H1 (cell line): ENCODE data around the gene MMP24. TPM values are rescaled to one million over a fixed set of nuclear protein-coding genes. Genes with fewer than 3 reads are reported as not detected.

Source experiments
- CTCF ChIA-PET: fragments of 300-600 bp; sonication (Branson Sonifier 250); formaldehyde crosslinking; loops from one replicate; lab custom pipeline; 2021; ENCODE audit not compliant: partially characterized antibody; lab: Charles Lee
- POLR2A ChIA-PET: fragments of 300-600 bp; sonication (Branson Sonifier 250); formaldehyde crosslinking; loops from one replicate; lab custom pipeline; 2021; ENCODE audit warnings: inconsistent platforms; ENCODE audit not compliant: partially characterized antibody; lab: Charles Lee
- DNase-seq, 2 experiments: peaks; one replicate each; pipeline versions ENCODE4 v3.0.0 to v3.0.0-alpha.2; 2010 to 2022; ENCODE audit warnings: low spot score in 2 of 2, low read depth in 1 of 2, mixed read lengths in 1 of 2
- FAIRE-seq: peaks from 2 replicates; lab custom pipeline; 2011; peaks lifted over from hg19 to GRCh38; lab: Jason Lieb, UNC
- H2AFZ ChIP-seq: 2 replicates; pipeline ENCODE4 v1.8.1; 2012; ENCODE audit warnings: low read length, inconsistent platforms
- H2AK5ac ChIP-seq: 2 replicates; pipeline ENCODE4 v1.6.1; 2013; ENCODE audit warnings: low read depth, low read length
- H2BK120ac ChIP-seq: replicated peaks from 2 replicates; pipeline ENCODE3; 2013; ENCODE audit warnings: low read depth, low read length, inconsistent platforms
- H2BK12ac ChIP-seq: 2 replicates; pipeline ENCODE4 v1.6.1; 2013; ENCODE audit warnings: low read depth, low read length
- H2BK15ac ChIP-seq: 2 replicates; pipeline ENCODE4 v1.6.1; 2013; ENCODE audit warnings: low read length
- H2BK20ac ChIP-seq: 2 replicates; pipeline ENCODE4 v1.6.1; 2013; ENCODE audit warnings: low read length
- H2BK5ac ChIP-seq: 2 replicates; pipeline ENCODE4 v1.6.1; 2013; ENCODE audit warnings: low read depth, low read length
- H3K14ac ChIP-seq: 2 replicates; pipeline ENCODE4 v1.6.1; 2013; ENCODE audit warnings: inconsistent platforms; ENCODE audit not compliant: insufficient read length
- H3K18ac ChIP-seq: 2 replicates; pipeline ENCODE4 v1.6.1; 2013; ENCODE audit warnings: low read length; ENCODE audit errors: extremely low read depth
- H3K23ac ChIP-seq: 2 replicates; pipeline ENCODE4 v1.6.1; 2013; ENCODE audit warnings: inconsistent platforms; ENCODE audit not compliant: insufficient read length
- H3K23me2 ChIP-seq: 2 replicates; pipeline ENCODE4 v1.6.1; 2013; ENCODE audit warnings: low read depth, low read length
- H3K27ac ChIP-seq: 2 replicates; pipeline ENCODE4 v1.6.1; 2011; ENCODE audit warnings: low read depth, low read length, inconsistent platforms
- H3K27me3 ChIP-seq, 4 experiments: replicated peaks in 1 of 4; 1 replicate in 1 of 4; 2 replicates in 3 of 4; pipeline versions ENCODE4 v1.6.1 to v1.8.1; 2011 to 2013; ENCODE audit warnings: low read length in 3 of 4, mild to moderate bottlenecking in 3 of 4, inconsistent platforms in 2 of 4, mixed read lengths in 2 of 4, moderate library complexity in 1 of 4; ENCODE audit not compliant: control insufficient read depth in 3 of 4, insufficient read depth in 3 of 4; ENCODE audit errors: extremely low read depth in 1 of 4
- H3K36me3 ChIP-seq, 4 experiments: 2 replicates each; pipeline versions ENCODE4 v1.6.1 to v1.8.1; 2011 to 2013; ENCODE audit warnings: mild to moderate bottlenecking in 4 of 4, low read length in 3 of 4, moderate library complexity in 2 of 4, control low read depth in 1 of 4, inconsistent platforms in 1 of 4; ENCODE audit not compliant: insufficient read depth in 4 of 4, control insufficient read depth in 2 of 4
- H3K4ac ChIP-seq: replicated peaks from 2 replicates; pipeline ENCODE3; 2013; ENCODE audit warnings: low read length, low read depth, mixed read lengths, inconsistent platforms; ENCODE audit not compliant: insufficient read length
- H3K4me1 ChIP-seq, 4 experiments: replicated peaks in 1 of 4; 1 replicate in 1 of 4; 2 replicates in 3 of 4; pipeline versions ENCODE4 v1.6.1 to v1.8.1; 2011 to 2013; ENCODE audit warnings: low read length in 3 of 4, inconsistent platforms in 2 of 4, mixed read lengths in 1 of 4; ENCODE audit not compliant: insufficient read depth in 4 of 4, control insufficient read depth in 3 of 4
- H3K4me2 ChIP-seq, 2 experiments: 2 replicates each; pipeline versions ENCODE4 v1.6.1 to v1.8.1; 2011 to 2013; ENCODE audit warnings: low read depth in 2 of 2, low read length in 2 of 2, control low read depth in 1 of 2, inconsistent platforms in 1 of 2, mild to moderate bottlenecking in 1 of 2; ENCODE audit not compliant: insufficient read depth in 1 of 2
- H3K4me3 ChIP-seq, 4 experiments: fragments of 200-600, 300-600 bp in 1 of 4; sonication (generic), shearing (Covaris generic), sonication (Bioruptor Twin) in 1 of 4; 2 replicates each; pipeline versions ENCODE4 v1.5.1 to v1.8.1; 2011 to 2016; ENCODE audit warnings: low read length in 4 of 4, low read depth in 3 of 4, control low read depth in 2 of 4, inconsistent platforms in 2 of 4, mild to moderate bottlenecking in 2 of 4, mixed read lengths in 1 of 4, moderate library complexity in 1 of 4; ENCODE audit not compliant: insufficient read depth in 2 of 4; ENCODE audit errors: extremely low read depth in 1 of 4
- H3K56ac ChIP-seq: replicated peaks from 2 replicates; pipeline ENCODE3; 2013; ENCODE audit warnings: low read depth, mild to moderate bottlenecking, mixed read lengths, low read length, inconsistent platforms; ENCODE audit not compliant: insufficient read length
- H3K79me1 ChIP-seq: 2 replicates; pipeline ENCODE4 v1.6.1; 2013; ENCODE audit warnings: low read depth, low read length, control low read depth
- H3K79me2 ChIP-seq, 2 experiments: 2 replicates each; pipeline versions ENCODE4 v1.6.1 to v1.8.1; 2012 to 2013; ENCODE audit warnings: low read length in 2 of 2, mild to moderate bottlenecking in 2 of 2, inconsistent platforms in 1 of 2; ENCODE audit not compliant: insufficient read depth in 2 of 2, control insufficient read depth in 1 of 2
- H3K9ac ChIP-seq, 4 experiments: replicated peaks in 1 of 4; 1 replicate in 1 of 4; 2 replicates in 3 of 4; pipeline versions ENCODE4 v1.6.1 to v1.8.1; 2011 to 2013; ENCODE audit warnings: low read depth in 3 of 4, low read length in 3 of 4, control low read depth in 2 of 4, mild to moderate bottlenecking in 2 of 4, moderate library complexity in 2 of 4, inconsistent platforms in 1 of 4; ENCODE audit errors: extremely low read depth in 1 of 4
- H3K9me3 ChIP-seq, 2 experiments: 2 replicates each; pipeline versions ENCODE4 v1.6.1 to v1.8.1; 2012 to 2013; ENCODE audit warnings: mild to moderate bottlenecking in 2 of 2, moderate library complexity in 2 of 2, control low read depth in 1 of 2, inconsistent platforms in 1 of 2, low read depth in 1 of 2, low read length in 1 of 2, mixed read lengths in 1 of 2; ENCODE audit not compliant: insufficient read depth in 2 of 2
- H4K20me1 ChIP-seq, 2 experiments: replicated peaks in 1 of 2; 2 replicates each; pipeline versions ENCODE3 to v1.8.1; 2011 to 2013; ENCODE audit warnings: inconsistent platforms in 2 of 2, low read length in 2 of 2, mild to moderate bottlenecking in 1 of 2; ENCODE audit not compliant: insufficient read depth in 2 of 2, control insufficient read depth in 1 of 2
- H4K5ac ChIP-seq: 2 replicates; pipeline ENCODE4 v1.6.1; 2013; ENCODE audit warnings: low read length, low read depth, mixed read lengths, inconsistent platforms; ENCODE audit not compliant: insufficient read length
- H4K8ac ChIP-seq: 2 replicates; pipeline ENCODE4 v1.8.0; 2013; ENCODE audit warnings: mild to moderate bottlenecking, moderate library complexity, low read length, inconsistent platforms; ENCODE audit not compliant: insufficient read depth; ENCODE audit errors: extremely low read depth
- H4K91ac ChIP-seq: replicated peaks from 2 replicates; pipeline ENCODE3; 2013; ENCODE audit warnings: low read length, mixed read lengths, inconsistent platforms; ENCODE audit not compliant: insufficient read length
- CBX8 ChIP-seq: fragments of 300-800, 300-1000 bp; sonication (generic); IDR thresholded peaks from 2 replicates; pipeline ENCODE4 v1.7.1; 2016; ENCODE audit warnings: low read depth, low read length, borderline replicate concordance
- GTF2F1 ChIP-seq: IDR thresholded peaks from 2 replicates; pipeline ENCODE4 v1.6.1; 2012; ENCODE audit warnings: low read depth, low read length, improper control_type of control experiment, borderline replicate concordance
- POU5F1 ChIP-seq: IDR thresholded peaks from 2 replicates; pipeline ENCODE4 v1.6.1; 2011; ENCODE audit warnings: low read depth, mild to moderate bottlenecking, low read length, moderate library complexity
- WGBS, 2 experiments: shearing (Covaris generic) in 1 of 2; methylation state at CpG; one replicate each; pipeline versions ENCODE4 v1.1.6 to v1.1.7; 2013 to 2015; ENCODE audit warnings: low lambda C conversion rate in 2 of 2, mixed read lengths in 2 of 2, inconsistent platforms in 1 of 2, low coverage in 1 of 2, missing lambda C conversion rate in 1 of 2; ENCODE audit not compliant: insufficient replicate concordance in 2 of 2, insufficient coverage in 1 of 2, insufficient read length in 1 of 2; ENCODE audit errors: extremely low coverage in 1 of 2, missing lambda C conversion rate in 1 of 2; 5-methylcytosine and 5-hydroxymethylcytosine counted together
- polyA plus RNA-seq, 7 experiments: library from polyadenylated mRNA; depleted of rRNA in 3 of 7; stranded (reverse) in 5 of 7; unstranded in 2 of 7; fragments of >200 nt in 5 of 7; fragments of 200-250 nt in 2 of 7; gene quantifications; 1 replicate in 5 of 7; 2 replicates in 1 of 7; 4 replicates in 1 of 7; pipeline versions ENCODE4 v1.2.1 to v1.2.3, GENCODE V29; 2011 to 2013; ENCODE audit warnings: missing spikeins in 2 of 7, mixed read lengths in 2 of 7
- total RNA-seq: library from RNA; stranded (reverse); fragmentation: NEBNext Ultra II Directional; extraction: Animal tissue kit (Norgen Biotek cat#: 25700); gene quantifications from 2 replicates; pipeline ENCODE4 v1.2.1, GENCODE V29; 2021

Gene MMP24
- total and polyA plus RNA-seq, 2 of the 8 experiments (the other 6 are each of a cell fraction or from before 2014, with no cell fraction given), result 18.8 to 21.4 TPM

DNA sequence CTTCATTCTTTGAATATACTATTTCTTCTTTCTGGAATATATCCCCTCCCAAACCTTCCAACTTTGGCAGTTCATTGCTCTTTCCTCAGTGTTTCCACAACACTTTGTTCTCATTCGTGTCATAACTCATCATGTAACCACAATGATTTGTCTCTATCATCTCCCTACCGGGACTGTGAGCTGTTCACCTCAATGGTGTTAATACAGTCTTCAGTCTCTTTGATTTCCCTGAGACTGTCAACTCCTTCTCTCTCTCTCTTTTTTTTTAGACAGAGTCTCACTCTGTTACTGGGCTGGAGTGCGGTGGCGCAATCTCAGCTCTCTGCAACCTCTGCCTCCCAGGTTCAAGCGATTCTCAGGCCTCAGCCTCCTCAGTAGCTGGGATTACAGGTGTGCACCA lies 2.5 kb upstream of the MMP24 start:
- Histone ChIP-seq H3K23ac (no peak overlapping the region), H2AK5ac (no peak overlapping the region)
- POLR2A ChIA-PET, result interaction anchor here (0.8 to 4.9 kb wide), 3 partner anchors 38 to 78 kb away, joined by 3 to 41 read pairs (median 6); partner anchors contain the start of gene EDEM2

More for the DNA sequence above, 2.5 kb upstream of the MMP24 start:
- Histone ChIP-seq H2BK15ac (no peak overlapping the region), H3K56ac (no peak overlapping the region), H3K9me3 (no peaks in the 10 kb centered on the region), H3K27ac (no peak overlapping the region), H3K18ac (no peak overlapping the region), H4K20me1 (no peaks in the 10 kb centered on the region), H3K4me3 (no peak overlapping the region), H3K14ac (no peak overlapping the region), H2BK120ac (no peak overlapping the region), H3K27me3 (peaks cover 0 to 13% (median 2%) of the 10 kb centered on the region in 4 experiments; a peak in 2 of 7 replicates), H2BK20ac (no peak overlapping the region), H3K79me1 (no peaks in the 10 kb centered on the region; the same call in 1 of the 2 replicates), H3K9ac (no peak overlapping the region), H3K36me3 (peaks cover 0 to 3% (median 0%) of the 10 kb centered on the region in 4 experiments; a peak in 1 of 8 replicates), H2AFZ (no peak overlapping the region), H4K8ac (no peak overlapping the region), H3K23me2 (peaks cover 11% of the 10 kb centered on the region; the same call in 1 of the 2 replicates), H4K5ac (no peak overlapping the region), H2BK5ac (no peak overlapping the region), H3K4me1 (peaks cover 2 to 18% (median 7%) of the 10 kb centered on the region in 4 experiments; a peak in 6 of 7 replicates), H3K4me2 (no peak overlapping the region), H4K91ac (no peak overlapping the region), H3K4ac (no peak overlapping the region), H2BK12ac (no peak overlapping the region), H3K79me2 (peaks cover 0 to 3% of the 10 kb centered on the region in 2 experiments; a peak in 1 of 4 replicates)
- WGBS, 2 experiments, result 94% methylated on average over 5 of the region's 5 CpGs; no CpG with 5 or more reads in 1 of the 2 experiments
- TF ChIP-seq POU5F1 (no peak), CBX8 (no peak), GTF2F1 (no peak)
- no peak for FAIRE-seq
- DNase-seq, result no peak
- CTCF ChIA-PET, result interaction anchor here (0.6 to 1.9 kb wide), 10 partner anchors 9 to 140 kb away, joined by 3 to 7 read pairs (median 3); partner anchors contain the start of gene EDEM2
